NT2/D1 (cell line): ENCODE measurements around the gene GNAZ.

Experiments used
- SUZ12 ChIP-seq: IDR thresholded peaks from 2 replicates; pipeline ENCODE4 v1.6.1; 2011; ENCODE audit not compliant: insufficient read length, insufficient read depth; ENCODE audit errors: extremely low read depth
- YY1 ChIP-seq: IDR thresholded peaks from 2 replicates; pipeline ENCODE4 v1.6.1; 2011; ENCODE audit not compliant: insufficient read length, insufficient read depth
- ZNF274 ChIP-seq: IDR thresholded peaks from 2 replicates; pipeline ENCODE4 v1.6.1; 2011; ENCODE audit warnings: mild to moderate bottlenecking, low read depth, low read length

- TF ChIP-seq ZNF274 (no peak), YY1 (no peak), SUZ12 (no peak)
These were observed 53.5 kb downstream of the GNAZ start for GRCh38 chr22:23123804-23124254.
